ENCODE measurements around the gene SPCS3. TPM values are rescaled to one million over a fixed set of nuclear protein-coding genes. Genes with fewer than 3 reads are reported as not detected.

SPCS3 gene
- total RNA-seq, 1 experiment from 2014 or later: 117 TPM

DNA sequence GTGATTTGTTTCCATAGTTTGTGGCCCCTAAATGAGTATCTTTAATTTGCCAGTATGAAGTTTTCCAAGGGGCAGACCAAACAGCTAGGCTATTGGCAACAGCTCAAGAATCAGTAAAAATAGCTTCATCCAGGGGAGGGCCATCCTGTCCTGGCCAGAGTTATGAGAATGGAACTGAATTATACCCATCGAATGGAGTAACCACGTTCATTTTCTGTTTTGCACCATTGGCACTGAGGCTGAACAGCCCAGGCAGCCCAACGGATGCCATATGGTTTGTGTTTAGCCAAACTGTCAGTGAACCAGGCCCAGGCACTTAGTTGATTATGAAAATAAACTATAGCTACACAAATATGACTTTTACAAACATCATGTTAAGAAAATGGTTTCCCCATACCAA is 33.0 kb upstream of the SPCS3 start:
- DNase-seq (ENCODE audit: low spot score) (no peak), ATAC-seq (no peak)
- POLR2A ChIA-PET: no interaction called here
- CTCF ChIA-PET: no interaction called here
- no peaks in the 10 kb centered on the region for H3K27me3 Mint-ChIP-seq (ENCODE audit: low read depth)
- H3K9me3 Mint-ChIP-seq: peaks cover 10% of the 10 kb centered on the region
- H3K27ac Mint-ChIP-seq: no peak overlapping the region
- peaks cover 12% of the 10 kb centered on the region for H3K4me1 Mint-ChIP-seq
- H3K4me3 Mint-ChIP-seq: no peak overlapping the region
- H3K36me3 Mint-ChIP-seq: no peaks in the 10 kb centered on the region; the same call in 1 of the 2 replicates
- no peak for TF ChIP-seq RORB (CRISPR knock-in tag; IDR thresholded peaks at IDR 0.05)
- no peak for TF ChIP-seq ZNF232 (CRISPR knock-in tag; IDR thresholded peaks at IDR 0.05)
- TF ChIP-seq, protein P1, sequence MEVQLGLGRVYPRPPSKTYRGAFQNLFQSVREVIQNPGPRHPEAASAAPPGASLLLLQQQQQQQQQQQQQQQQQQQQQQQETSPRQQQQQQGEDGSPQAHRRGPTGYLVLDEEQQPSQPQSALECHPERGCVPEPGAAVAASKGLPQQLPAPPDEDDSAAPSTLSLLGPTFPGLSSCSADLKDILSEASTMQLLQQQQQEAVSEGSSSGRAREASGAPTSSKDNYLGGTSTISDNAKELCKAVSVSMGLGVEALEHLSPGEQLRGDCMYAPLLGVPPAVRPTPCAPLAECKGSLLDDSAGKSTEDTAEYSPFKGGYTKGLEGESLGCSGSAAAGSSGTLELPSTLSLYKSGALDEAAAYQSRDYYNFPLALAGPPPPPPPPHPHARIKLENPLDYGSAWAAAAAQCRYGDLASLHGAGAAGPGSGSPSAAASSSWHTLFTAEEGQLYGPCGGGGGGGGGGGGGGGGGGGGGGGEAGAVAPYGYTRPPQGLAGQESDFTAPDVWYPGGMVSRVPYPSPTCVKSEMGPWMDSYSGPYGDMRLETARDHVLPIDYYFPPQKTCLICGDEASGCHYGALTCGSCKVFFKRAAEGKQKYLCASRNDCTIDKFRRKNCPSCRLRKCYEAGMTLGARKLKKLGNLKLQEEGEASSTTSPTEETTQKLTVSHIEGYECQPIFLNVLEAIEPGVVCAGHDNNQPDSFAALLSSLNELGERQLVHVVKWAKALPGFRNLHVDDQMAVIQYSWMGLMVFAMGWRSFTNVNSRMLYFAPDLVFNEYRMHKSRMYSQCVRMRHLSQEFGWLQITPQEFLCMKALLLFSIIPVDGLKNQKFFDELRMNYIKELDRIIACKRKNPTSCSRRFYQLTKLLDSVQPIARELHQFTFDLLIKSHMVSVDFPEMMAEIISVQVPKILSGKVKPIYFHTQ (CRISPR knock-in tag; IDR thresholded peaks at IDR 0.05): no peak
- TF ChIP-seq, protein P2, sequence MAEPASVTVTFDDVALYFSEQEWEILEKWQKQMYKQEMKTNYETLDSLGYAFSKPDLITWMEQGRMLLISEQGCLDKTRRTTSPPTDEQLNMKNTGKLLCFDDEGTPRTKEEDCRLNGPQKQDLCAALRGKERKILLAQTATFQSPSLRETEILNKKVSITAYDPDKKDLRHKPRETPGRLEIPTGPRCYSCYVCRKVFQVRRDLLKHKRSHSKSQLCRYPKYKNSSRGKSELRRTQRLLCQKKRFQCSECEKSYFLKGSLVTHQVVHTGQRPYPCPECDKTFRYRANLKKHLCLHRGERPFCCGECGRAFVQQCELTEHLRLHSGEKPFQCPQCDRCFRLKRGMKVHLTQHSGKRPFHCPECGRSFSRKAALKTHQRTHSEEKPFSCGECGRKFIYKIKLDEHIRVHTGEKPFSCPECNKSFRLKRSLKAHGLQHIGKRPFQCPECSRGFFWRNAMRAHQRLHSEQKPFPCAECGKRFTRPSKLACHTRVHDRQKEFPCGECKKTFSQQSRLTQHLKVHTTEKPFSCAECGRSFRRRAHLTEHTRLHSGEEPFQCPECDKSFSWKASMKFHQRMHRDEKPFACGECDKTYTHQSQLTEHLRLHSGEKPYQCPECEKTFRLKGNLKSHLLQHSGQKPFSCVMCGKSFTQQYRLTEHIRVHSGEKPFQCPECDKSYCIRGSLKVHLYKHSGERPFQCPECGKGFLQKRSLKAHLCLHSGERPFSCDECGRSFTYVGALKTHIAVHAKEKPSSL (CRISPR knock-in tag; conservative IDR thresholded peaks at IDR 0.05): no peak
- TF ChIP-seq SMAD3 (CRISPR knock-in tag; IDR thresholded peaks at IDR 0.05; ENCODE audit: borderline replicate concordance): no peak
- TF ChIP-seq, protein P3, sequence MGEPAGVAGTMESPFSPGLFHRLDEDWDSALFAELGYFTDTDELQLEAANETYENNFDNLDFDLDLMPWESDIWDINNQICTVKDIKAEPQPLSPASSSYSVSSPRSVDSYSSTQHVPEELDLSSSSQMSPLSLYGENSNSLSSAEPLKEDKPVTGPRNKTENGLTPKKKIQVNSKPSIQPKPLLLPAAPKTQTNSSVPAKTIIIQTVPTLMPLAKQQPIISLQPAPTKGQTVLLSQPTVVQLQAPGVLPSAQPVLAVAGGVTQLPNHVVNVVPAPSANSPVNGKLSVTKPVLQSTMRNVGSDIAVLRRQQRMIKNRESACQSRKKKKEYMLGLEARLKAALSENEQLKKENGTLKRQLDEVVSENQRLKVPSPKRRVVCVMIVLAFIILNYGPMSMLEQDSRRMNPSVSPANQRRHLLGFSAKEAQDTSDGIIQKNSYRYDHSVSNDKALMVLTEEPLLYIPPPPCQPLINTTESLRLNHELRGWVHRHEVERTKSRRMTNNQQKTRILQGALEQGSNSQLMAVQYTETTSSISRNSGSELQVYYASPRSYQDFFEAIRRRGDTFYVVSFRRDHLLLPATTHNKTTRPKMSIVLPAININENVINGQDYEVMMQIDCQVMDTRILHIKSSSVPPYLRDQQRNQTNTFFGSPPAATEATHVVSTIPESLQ (CRISPR knock-in tag; IDR thresholded peaks at IDR 0.05): no peak
- no peak for TF ChIP-seq KAT7 (CRISPR knock-in tag; IDR thresholded peaks at IDR 0.05; ENCODE audit: borderline replicate concordance)
- no peak for TF ChIP-seq NFATC4 (CRISPR knock-in tag; IDR thresholded peaks at IDR 0.05)
- no peak for TF ChIP-seq MYBL2 (CRISPR knock-in tag; IDR thresholded peaks at IDR 0.05)
- TF ChIP-seq ZNF317 (CRISPR knock-in tag; IDR thresholded peaks at IDR 0.05; ENCODE audit: borderline replicate concordance, low read depth): no peak
- TF ChIP-seq MXD4 (CRISPR knock-in tag; IDR thresholded peaks at IDR 0.05; ENCODE audit: borderline replicate concordance): no peak
- TF ChIP-seq, protein P4, sequence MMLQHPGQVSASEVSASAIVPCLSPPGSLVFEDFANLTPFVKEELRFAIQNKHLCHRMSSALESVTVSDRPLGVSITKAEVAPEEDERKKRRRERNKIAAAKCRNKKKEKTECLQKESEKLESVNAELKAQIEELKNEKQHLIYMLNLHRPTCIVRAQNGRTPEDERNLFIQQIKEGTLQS (CRISPR knock-in tag; conservative IDR thresholded peaks at IDR 0.05): no peak
- no peak for TF ChIP-seq ZNF263 (CRISPR knock-in tag; IDR thresholded peaks at IDR 0.05; ENCODE audit: low read depth)
- TF ChIP-seq, protein P5, sequence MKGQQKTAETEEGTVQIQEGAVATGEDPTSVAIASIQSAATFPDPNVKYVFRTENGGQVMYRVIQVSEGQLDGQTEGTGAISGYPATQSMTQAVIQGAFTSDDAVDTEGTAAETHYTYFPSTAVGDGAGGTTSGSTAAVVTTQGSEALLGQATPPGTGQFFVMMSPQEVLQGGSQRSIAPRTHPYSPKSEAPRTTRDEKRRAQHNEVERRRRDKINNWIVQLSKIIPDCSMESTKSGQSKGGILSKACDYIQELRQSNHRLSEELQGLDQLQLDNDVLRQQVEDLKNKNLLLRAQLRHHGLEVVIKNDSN (CRISPR knock-in tag; IDR thresholded peaks at IDR 0.05): no peak
- TF ChIP-seq, protein P6, sequence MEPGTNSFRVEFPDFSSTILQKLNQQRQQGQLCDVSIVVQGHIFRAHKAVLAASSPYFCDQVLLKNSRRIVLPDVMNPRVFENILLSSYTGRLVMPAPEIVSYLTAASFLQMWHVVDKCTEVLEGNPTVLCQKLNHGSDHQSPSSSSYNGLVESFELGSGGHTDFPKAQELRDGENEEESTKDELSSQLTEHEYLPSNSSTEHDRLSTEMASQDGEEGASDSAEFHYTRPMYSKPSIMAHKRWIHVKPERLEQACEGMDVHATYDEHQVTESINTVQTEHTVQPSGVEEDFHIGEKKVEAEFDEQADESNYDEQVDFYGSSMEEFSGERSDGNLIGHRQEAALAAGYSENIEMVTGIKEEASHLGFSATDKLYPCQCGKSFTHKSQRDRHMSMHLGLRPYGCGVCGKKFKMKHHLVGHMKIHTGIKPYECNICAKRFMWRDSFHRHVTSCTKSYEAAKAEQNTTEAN (CRISPR knock-in tag; IDR thresholded peaks at IDR 0.05): no peak

DNA sequence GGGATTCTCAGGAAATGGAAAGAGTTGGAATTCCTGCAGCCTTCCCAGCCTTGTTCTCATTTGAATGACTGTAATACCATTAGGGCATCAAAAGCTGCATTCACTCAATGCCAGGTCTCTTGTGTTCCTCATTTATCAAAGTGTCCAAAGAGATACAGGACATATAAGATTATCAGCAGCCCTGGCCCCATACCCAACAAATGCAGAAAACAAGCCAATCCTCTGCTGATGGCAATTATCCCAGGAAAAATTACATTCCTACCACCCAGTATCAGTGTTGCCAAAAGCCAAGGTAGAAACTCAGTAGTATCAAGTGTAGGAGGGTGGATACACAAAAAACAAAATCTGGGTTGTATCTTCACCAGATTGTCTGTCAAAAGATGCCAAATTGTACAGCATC is 32.2 kb upstream of the SPCS3 start:
- ATAC-seq: no peak
- no peak for TF ChIP-seq PRRX2 (CRISPR knock-in tag; IDR thresholded peaks at IDR 0.05)
- TF ChIP-seq, protein P7, sequence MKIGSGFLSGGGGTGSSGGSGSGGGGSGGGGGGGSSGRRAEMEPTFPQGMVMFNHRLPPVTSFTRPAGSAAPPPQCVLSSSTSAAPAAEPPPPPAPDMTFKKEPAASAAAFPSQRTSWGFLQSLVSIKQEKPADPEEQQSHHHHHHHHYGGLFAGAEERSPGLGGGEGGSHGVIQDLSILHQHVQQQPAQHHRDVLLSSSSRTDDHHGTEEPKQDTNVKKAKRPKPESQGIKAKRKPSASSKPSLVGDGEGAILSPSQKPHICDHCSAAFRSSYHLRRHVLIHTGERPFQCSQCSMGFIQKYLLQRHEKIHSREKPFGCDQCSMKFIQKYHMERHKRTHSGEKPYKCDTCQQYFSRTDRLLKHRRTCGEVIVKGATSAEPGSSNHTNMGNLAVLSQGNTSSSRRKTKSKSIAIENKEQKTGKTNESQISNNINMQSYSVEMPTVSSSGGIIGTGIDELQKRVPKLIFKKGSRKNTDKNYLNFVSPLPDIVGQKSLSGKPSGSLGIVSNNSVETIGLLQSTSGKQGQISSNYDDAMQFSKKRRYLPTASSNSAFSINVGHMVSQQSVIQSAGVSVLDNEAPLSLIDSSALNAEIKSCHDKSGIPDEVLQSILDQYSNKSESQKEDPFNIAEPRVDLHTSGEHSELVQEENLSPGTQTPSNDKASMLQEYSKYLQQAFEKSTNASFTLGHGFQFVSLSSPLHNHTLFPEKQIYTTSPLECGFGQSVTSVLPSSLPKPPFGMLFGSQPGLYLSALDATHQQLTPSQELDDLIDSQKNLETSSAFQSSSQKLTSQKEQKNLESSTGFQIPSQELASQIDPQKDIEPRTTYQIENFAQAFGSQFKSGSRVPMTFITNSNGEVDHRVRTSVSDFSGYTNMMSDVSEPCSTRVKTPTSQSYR (CRISPR knock-in tag; IDR thresholded peaks at IDR 0.05): no peak
- TF ChIP-seq, protein P8, sequence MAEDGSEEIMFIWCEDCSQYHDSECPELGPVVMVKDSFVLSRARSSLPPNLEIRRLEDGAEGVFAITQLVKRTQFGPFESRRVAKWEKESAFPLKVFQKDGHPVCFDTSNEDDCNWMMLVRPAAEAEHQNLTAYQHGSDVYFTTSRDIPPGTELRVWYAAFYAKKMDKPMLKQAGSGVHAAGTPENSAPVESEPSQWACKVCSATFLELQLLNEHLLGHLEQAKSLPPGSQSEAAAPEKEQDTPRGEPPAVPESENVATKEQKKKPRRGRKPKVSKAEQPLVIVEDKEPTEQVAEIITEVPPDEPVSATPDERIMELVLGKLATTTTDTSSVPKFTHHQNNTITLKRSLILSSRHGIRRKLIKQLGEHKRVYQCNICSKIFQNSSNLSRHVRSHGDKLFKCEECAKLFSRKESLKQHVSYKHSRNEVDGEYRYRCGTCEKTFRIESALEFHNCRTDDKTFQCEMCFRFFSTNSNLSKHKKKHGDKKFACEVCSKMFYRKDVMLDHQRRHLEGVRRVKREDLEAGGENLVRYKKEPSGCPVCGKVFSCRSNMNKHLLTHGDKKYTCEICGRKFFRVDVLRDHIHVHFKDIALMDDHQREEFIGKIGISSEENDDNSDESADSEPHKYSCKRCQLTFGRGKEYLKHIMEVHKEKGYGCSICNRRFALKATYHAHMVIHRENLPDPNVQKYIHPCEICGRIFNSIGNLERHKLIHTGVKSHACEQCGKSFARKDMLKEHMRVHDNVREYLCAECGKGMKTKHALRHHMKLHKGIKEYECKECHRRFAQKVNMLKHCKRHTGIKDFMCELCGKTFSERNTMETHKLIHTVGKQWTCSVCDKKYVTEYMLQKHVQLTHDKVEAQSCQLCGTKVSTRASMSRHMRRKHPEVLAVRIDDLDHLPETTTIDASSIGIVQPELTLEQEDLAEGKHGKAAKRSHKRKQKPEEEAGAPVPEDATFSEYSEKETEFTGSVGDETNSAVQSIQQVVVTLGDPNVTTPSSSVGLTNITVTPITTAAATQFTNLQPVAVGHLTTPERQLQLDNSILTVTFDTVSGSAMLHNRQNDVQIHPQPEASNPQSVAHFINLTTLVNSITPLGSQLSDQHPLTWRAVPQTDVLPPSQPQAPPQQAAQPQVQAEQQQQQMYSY (CRISPR knock-in tag; IDR thresholded peaks at IDR 0.05): no peak
- TF ChIP-seq, protein P4 (CRISPR knock-in tag; conservative IDR thresholded peaks at IDR 0.05): no peak
- H3K36me3 Mint-ChIP-seq: no peaks in the 10 kb centered on the region; the same call in 1 of the 2 replicates
- H3K27me3 Mint-ChIP-seq (ENCODE audit: low read depth): no peaks in the 10 kb centered on the region
- ChIA-PET POLR2A (no interaction called here), CTCF (interaction anchor here (1.8 kb wide), 1 partner anchor 10 kb away, joined by 8 read pairs; no protein-coding TSS in a partner anchor)
- H3K9me3 Mint-ChIP-seq: peaks cover 8% of the 10 kb centered on the region
- H3K4me3 Mint-ChIP-seq: no peak overlapping the region
- H3K4me1 Mint-ChIP-seq: peaks cover 12% of the 10 kb centered on the region
- DNase-seq (ENCODE audit: low spot score): no peak
- H3K27ac Mint-ChIP-seq: no peak overlapping the region

All from WTC11 (cell line).